HS-27A (cell line): ENCODE data around the gene MRTFB.

Source experiments
- DNase-seq: peaks from one replicate; pipeline ENCODE4 v3.0.0-alpha.2; 2012; ENCODE audit warnings: low read depth, missing footprints

MRTFB gene

DNA sequence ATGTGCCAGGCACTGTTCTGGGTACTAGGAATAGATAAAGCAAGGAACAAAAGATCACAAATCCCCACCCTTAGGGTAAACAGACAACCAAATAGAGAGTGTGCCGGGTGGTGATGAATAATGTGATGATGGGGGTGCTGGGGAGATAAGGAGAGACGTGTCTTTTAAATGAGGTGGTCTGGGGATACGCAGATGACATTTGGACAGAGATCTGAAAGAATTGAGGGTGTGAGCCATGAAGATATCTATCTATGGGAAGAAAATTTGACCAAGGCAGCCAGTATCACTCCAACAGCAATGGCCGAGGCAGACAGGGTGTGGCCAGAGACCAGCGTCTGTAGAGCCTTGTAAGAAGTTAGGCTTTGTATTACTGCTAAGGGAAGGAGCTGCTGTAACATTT, 165.3 kb downstream of the MRTFB start:
- no peak for DNase-seq

DNA sequence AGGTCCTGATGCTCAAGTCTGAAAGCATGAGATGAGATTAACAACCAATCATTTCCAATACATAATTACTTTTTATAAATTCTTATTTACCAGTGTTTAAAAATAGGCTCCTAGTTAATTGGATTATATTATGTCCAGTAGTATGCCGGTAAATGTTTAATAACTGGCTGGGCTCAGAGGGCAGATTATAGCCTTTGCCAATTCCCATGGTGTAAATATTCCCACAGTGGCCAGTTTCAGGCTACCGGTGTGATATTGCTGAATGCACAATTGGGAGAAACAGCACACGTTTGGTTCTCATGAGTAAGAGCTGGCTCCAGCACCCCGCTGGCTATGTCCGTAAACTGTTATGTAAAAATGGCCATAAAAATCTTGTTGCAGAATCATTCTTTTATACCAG, 167.6 kb downstream of the MRTFB start:
- no peak for DNase-seq

DNA sequence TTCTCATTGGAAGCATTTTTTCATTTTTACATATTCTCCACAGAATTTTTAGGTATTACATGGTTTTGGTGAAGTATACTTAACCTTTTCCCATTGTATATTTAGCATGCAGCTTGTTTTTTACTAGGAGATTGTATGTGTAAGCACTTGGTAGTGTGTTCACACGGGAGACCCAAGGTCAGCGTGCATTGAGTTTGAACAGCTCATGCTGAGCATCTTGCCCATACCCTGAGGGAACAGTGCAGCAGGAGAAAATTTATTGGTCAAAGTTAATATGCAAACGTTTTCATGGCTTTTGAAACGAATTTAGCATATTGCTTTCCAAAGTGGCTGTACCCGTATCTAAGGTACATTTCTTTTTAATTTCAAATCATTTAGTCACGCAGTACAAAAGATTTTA, 168.7 kb downstream of the MRTFB start:
- no peak for DNase-seq

DNA sequence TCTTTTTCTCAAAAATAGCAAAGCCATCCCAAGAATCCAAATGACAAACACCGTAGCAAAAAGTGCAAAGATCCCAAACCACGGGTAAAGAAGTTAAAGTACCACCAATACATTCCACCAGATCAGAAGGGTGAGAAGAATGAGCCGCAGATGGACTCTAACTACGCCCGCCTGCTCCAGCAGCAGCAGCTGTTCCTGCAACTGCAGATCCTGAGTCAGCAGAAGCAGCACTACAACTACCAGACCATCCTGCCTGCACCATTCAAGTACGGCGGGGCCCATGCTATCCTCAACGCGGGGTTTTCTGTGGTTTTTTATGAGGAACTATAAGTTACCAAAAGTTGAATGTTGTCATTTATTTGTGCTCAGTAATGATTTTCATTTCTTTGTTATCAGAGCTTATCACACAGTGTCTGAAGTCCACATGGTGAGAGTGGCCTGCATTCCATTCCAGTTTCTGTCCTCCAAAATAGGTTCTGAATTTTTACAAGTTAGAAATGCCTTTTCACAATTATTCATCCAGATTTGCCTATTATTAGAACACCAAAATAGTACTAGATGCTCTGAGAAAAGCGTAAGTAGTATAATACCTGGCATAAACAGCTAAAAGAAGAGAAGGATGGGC, 169.2 kb downstream of the MRTFB start:
- no peak for DNase-seq

DNA sequence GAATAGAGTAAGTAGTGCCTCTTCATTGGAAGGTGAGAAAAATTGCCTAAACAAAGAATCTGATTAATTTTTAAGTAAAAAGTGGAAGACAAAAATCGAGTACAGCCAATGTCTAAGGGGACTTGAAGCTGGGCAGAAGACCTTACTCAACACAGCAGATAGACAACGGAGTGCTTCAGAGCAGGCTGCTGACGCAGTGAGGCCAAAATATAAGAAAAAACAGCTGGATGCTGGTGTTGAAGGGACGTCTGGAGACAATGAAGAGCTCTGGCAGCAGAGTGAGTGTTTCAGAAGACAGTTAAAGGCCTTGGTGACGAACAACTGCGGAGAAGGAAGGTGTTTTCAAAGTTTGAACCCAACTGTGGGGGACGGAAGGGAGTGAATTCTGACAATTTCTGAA, 169.8 kb downstream of the MRTFB start:
- DNase-seq = no peak

DNA sequence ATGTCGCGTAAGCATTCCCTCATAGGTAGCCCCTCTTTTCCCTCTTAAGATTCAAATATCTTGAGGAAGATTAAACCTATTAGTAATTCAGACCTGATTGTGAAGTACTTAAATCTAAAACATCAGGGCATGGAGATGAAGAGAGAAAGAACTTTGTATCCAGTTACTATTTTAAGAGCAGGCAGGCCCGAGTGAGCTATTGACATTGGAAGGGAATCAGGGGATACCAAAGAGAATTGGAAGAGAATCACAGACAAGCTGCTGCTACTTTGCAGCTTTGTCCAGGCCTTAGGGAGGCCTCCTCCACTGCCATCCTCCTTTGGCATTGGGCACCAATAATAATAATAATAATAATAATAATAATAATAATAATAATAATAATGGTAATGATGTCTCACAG, 170.5 kb downstream of the MRTFB start:
- DNase-seq = no peak

DNA sequence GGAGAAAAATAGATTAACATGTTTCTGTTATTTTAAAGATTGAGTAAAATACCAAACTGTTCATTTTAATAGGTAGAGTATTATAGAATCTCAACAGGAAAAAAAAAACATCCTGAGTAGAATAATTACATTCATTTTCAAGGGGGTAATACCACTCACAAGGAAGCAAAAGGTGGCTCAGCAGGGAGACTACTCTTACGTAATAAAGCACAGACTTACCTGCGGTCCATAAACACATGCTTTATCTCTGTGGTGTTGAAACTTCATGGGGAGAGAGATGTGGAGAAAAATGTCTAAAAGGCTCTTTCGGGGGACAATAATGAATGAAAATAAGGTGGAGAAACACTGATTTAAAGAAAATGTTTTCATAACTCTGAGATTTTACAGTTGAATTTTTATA, 171.7 kb downstream of the MRTFB start:
- no peak for DNase-seq

DNA sequence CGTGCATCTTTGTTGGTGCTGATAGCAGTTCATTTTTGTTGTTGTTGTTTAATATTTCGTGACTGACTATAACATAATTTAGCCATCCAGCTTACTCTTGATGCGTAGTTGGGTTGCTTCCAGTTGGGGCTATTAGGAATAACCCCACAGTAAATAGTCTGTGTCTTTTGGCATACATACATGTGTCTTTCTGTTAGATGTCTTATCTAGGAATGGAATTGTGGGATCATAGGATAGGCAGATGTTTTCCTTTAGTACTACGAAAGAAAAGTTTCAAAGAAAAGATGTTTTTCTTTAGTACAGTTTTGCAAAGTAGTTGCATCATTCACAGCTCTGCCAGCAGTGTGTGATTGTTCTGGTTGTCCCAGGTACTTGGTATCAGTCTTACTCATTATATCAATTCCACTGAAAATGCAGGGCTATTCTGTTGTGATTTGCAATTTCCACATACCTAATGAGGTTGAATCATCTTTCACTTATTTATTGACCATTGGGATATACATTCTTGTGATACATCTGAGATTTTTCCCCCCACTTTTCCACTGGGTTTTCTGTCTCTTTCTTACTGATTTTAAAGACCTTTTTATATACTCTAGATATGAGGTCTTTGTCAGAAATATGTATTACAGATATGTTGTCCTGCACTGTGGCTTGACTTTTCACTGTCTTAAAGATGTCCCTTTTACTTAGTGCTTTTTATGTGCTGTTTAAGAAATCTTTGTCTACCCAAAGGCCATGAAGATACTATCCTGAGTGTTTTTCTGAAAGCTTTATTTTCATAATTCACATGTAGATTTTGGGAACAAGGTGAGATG, 173.3 kb downstream of the MRTFB start:
- no peak for DNase-seq

DNA sequence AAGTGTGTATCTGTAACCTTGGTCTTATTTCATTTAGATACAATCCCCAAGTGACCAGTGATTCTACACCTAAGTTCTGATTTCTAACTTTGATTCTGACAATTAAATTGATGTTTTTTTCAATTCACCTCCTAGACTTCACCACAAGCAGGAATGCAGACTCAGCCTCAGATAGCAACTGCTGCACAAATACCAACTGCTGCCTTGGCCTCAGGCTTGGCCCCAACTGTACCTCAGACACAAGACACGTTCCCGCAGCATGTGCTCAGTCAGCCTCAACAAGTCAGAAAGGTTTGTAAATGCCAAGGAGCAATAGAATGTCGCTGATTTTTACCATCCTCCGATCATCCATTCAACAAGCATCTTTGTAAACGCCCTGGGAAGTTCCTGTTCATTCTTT, 177.7 kb downstream of the MRTFB start:
- no peak for DNase-seq

DNA sequence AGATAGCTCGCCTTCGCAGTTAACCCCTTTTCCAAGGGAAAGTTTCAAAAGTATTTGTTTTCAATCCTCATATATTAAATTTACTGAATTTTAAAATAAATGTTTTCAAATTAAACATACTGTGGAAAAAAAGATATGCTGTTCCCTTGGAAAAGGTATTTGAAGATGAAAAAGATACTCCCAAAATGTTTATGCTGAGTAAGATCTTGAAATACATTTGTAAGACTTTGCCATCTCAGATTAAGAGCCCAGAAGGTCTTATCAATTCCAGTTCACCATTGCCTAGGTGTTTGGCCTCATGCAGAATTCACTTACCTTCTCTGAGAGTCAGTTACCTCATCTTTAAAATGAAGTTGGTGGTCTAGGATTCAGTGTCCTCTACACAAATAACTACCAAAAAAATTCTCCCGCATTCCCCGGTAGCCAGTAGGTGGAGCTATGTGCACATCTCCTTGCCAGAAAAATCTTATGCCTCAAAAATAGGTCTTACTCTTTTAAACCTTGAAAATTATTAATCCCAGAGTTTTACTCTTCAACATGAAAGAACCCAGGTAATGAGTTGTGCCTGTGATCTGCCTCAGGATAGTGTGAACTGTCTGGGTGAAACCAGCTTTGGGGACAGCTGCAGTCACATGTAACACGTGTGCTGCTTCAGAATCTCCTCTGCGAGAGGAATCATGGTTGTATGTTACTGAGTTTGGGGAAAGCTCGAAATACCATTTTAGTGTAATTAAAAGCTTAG, 178.3 kb downstream of the MRTFB start:
- peak; percentile 23 for DNase-seq

DNA sequence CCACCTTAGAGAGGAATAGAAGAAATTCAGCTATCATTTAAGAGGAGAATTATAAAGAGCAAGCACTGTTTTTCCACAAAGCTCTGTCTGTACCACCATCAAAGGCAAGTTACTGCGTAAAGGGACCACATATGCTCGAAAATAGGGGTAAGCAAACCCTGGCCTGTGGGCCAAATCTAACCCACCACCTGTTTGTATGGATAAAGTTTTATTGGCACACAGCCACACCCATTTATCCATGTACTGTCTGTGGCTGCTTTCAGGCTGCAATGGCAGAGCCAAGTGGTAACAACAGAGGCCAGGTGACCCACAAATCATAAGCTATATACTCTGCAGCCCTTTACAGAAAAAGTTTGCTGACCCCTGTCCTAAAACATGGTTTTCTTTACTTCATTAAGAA, 180.3 kb downstream of the MRTFB start:
- DNase-seq = no peak

DNA sequence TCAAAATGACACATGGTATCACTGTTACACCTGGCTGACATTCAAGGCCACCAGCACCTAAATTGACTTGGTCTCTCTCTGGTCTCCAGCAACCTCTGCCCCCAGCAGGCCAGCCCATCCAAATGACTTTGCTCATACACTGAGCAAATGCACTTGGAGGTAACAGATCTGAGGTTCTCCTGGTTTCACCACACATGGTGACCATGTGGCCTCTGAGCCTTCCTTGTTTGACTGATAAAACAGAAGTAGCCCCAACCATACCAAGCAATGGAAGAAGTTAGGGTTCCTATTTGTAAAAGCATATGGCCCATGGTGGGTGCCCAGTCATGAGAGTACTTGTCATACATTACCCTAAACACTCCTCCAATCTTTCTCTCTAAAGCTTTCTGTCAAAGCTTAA, 181.7 kb downstream of the MRTFB start:
- no peak for DNase-seq

DNA sequence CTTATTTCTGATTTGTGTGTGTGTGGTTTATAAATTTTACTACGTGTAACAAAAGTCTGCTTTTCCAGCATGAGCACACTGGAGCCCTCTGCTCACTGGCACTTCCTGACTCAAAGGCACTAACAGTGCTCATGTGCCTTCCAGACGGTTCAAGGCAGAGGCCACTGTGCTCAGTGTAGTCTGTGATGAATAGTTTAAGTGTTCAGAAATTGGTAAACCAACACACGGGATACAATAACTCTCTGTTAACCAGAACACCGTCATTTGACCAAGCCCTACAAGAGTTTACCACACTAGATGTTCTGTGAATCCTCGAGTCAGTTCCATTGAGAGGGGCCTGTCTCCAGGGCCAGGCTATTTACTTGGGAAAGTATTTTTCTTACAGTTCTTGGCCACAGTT, 191.9 kb downstream of the MRTFB start:
- DNase-seq = no peak

DNA sequence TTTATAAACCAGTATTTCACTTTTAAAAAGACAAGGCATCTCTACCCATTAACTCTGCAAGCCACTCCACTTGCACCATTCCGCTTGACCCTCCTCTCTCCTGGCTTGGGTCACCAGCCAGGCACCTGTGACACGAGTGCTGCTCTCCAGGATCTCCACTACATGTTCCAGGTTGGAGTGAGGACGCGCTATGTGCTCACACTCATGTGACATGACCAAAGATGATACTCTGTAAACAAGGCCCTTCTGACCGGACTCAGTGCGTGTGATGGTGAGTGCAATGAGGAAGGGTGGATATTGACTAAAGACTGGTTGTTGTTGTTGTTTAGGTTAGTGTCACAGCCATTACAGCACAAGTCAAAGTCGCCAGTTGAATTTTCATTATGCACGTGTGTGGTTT, 192.7 kb downstream of the MRTFB start:
- no peak for DNase-seq

DNA sequence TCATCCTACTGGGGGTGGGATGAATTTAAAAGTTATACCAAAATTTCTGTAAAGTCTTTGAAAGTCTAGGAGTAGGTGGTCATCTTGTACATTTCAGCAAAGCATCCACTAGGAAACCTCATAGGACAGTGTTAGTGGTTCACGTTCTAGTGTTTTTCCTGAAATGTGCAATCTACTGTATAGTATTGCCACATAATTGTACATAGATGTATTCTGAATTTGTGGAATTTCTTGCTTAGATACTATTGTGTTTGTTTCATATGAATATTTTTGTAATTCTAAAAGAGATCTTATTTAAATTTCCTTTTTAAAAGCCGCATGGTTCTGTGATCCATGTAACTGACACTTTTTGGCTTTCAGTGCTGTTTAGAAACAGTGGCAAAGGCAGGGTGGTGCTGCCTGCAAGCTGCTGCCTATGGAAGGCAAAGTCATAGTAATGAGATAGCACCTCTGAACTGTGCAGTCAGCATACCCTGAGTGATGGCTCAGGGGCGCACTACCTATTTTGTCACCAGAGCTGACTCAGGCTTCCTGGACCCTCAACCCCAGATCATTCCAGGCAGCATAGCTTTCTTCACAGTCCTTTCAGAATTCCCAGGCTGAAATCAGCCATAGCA, 193.3 kb downstream of the MRTFB start:
- no peak for DNase-seq

DNA sequence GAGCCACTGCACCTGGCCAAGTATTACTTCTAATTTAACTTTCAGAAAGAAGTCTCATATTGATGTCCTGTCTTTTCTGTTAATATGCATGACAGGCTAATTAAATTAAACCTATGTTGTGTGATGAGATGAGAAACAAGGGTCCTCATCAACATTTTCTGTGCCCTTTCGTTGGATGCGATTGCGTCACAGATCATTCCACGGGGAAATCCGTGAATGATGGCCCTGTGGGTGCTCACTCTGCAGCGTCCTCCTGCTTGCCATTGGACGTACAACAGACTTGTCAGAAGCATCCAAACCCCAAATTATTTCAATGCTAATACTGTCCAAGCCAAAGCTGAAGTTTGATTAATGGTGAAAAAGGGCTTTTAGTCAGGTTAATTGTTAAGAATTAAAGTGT, 197.0 kb downstream of the MRTFB start:
- no peak for DNase-seq

DNA sequence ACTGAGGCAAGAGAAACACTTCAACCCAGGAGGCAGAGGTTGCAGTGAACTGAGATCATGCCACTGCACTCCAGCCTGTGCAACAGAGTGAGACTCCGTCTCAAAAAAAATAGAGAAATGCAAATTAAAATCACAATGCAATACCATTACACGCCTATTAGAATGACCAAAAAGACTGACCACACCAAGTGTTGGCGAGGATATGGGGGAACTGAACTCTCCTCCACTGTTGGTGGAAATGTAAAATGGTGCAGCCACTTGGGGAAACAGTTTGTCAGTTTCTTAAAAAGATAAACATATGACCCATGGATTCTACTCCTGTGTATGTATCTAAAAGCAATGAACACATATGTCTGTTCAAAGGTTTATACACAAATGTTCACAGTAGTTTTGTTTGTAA, 204.8 kb downstream of the MRTFB start:
- DNase-seq = no peak

DNA sequence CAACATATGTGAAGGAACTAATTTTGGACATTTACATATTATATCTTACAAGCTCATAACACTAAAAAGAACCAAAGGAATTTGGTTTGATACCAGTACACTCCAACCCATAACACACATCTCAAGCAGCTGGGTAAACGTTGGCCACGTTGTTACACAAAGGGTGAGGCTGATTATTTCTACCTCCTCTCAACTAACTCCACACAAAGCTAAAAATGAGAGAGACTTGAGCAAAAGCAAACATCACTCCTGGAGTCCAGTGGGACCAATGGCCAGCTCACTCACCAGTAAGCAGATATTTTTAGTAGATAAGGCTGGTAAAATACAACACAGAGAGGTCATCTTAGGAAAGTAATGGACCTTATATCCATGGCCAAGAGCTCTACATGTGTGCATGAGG, 207.6 kb downstream of the MRTFB start:
- DNase-seq = no peak

DNA sequence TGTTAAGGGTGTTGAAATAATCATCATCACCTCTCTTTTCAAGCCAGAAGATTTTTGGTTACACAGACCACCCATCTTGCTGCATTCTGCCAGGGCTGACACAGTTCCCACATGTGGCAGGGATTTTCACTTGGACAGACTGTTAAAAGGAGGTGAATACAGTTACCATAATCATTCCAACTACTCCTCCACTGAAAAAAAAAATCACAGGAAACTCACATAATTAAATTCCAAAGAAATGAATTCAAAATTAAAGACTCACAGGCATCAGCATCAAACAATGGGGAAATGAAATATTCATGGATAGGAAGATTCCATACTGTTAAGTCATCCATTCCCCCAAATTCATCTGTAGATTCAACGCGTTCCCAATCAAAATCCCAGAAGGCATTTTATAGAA, 209.4 kb downstream of the MRTFB start:
- no peak for DNase-seq

DNA sequence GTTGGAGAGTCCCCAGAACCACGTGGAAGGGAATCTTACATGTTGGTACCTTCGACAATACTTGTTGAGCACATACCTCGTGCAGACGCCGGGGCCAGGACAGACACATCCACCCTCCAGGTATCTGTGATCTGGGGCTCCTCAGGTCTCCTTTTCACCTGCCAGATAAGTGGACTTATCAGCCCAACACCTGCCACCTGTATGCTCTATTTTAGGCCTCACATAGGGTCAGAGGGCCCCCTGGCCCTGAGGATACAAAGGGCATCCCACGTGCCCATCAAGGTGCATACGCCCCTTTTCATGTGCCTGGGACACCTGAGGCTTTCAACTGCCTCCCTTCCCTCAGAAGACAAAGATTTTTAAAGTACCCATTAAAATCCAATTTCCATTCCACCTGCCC, 212.7 kb downstream of the MRTFB start:
- no peak for DNase-seq

DNA sequence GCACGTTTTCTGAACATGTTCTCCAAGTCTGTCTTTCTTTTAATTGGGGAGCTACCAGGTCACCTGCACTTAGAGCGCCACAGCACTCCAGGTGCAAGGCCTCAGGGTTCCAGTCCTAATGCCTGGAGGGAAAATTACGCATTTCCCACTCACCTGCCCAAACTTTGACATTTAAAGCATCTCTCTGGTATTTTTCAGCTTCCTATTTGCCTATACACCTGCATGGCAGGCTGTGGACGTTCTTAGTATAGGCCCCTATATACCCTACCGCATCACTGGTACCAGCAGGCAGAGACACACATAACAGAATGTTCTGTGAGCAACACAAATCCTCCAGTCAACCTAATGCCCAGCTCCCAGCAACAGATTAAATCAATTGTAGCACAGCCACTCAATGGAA, 213.3 kb downstream of the MRTFB start:
- DNase-seq = no peak

DNA sequence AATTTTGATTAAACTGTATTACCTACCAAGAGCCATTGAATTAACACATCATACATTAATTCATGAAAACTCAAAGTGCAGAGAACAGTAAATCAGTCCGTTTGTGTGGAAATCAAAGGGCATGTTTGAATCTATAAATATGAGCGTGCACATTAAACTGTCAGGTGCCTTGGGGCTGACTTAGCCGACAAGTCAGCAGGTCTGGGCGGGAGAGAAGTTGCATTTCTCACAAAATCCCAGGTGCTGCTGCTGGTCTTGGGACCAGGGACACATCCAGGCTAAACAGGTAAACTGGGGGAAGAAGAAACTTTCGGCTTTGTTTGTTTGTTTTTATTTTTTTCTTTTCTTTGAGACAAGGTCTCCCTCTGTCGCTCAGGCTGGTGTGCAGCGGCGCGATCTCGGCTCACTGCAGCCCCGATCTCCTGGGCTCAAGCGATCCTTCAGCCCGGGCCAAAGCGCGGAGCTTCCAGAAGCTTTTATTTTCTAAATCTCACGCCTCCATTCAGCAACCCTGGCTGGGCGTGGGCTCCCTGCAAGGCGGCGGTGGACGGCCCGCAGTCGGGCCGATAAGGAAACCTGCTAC, 213.9 kb downstream of the MRTFB start:
- DNase-seq = no peak
